Measurements from ENCODE around the gene OR6C70.
"Not testable (repeated sequence)": the region's sequence is repeated elsewhere in the genome, so short reads cannot be mapped to it uniquely, and the experiment has no call there.

The OR6C70 gene

DNA sequence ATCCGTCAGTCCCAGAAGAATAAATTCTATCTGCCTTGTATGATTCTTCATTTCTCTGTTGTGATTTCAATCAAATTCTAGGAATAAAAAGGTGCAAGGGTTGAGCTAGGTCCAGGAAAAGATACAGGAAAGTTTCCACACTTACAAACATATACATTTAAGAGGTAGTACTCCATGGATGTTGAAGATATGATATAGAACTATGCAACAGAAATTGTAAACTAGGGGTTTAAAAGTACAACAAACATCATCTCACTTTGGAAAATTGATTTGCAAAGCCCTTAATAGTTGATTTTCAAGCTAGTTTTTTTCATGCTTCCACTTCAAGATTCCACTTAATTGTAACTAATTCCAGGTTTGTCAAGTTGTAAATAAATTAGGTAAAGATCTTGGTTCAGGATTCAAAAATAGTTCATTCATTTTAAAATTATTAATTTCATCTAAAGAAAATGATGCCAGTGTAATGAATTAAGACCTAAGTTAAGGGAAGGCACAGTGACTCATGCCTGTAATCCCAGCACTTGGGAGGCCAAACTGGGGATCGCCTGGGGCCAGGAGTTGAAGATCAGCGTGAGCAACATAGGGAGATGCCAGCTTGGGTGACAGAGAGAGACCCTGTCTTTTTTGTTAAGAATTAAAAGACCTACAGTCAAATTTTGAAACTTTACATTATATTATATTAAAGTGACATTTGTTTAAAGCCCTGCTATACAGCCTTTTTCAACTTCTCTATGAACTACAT lies at the start of gene OR6C70:
Gene OR6C70 (minus strand): TSS at position 51 of the 742 bp plus-strand sequence. CDS start 0 bp downstream, at position 51.
- DNase-seq = no peak

DNA sequence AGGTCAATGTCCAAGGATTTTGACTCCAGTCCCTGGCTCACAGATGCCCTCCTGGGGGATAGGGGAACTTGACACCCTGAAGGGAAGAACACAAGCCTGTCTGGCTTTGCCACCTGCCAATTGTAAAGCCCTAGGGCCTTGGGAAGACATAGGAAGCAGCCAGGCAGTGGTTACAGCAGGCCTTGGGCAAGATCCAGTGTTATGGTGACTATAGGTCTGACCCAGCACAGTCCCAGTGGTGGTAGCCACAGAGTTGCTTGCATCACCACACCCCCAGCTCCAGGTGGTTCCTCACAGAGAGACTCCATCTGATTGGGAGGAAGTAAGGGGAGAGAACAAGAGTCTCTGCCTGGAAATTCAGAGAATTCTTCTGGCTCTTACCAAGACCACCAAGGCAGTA lies 46.5 kb upstream of the OR6C70 start:
- DNase-seq = no peak

DNA sequence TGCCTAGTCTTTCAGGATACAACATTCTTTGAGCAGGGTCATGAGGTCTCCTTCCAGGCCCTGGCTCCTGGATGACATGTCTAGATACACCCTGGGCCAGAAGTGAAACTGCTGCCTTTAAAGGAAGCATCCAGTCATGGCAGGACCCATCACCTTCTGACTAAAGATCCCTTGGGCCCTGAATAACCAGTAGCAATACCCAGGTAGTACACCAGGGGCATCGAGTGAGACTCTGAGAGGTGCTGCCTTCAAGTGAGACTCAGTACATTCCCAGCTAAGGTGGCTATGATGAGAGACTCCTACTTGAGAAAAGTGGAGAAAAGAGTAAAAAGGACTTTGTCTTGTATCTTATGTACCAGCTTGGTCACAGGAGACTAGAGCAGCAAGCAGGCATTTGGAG lies 45.8 kb upstream of the OR6C70 start:
- no peak for DNase-seq

GRCh38 chr12:55501601-55502000 lies 31.7 kb upstream of the OR6C70 start:
- DNase-seq = no peak

DNA sequence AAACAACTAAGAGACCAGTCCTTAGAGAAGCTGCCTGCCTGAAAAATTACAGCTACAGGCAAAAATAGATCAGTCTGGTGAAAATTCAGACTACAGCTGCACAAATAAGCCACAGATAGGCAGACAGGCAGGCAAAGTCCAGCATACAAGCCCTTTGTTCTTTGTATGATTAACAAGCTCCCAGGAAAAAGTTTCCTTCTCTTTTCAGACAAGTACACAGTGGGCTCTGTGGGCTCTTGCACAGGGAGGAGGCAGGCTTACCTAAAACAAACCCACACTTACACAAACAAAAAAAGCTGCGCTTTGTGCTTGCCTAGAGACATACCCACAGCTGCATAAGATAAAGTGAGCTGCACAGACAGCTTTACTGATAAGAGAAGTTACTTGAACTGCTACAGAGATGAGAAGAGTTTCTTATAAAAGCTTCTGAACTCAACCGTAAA lies 29.9 kb upstream of the OR6C70 start:
- DNase-seq = no peak

DNA sequence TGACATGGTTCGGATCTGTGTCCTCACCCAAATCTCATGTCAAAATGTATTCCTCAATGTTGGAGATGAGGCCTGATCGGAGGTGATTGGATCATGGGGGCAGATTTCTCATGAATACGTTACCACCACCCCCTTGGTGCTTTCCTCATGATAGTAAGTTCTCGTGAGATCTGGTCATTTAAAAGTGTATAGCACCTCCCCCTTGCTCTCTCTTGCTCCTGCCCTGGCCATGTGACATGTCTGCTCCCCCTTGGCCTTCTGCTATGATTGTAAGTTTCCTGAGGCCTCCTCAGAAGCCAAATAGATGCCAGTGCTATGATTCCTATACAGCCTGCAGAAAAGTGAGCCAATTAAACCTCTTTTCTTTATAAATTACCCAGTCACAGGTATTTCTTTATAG lies 29.3 kb upstream of the OR6C70 start:
- DNase-seq = no peak

- DNase-seq = no peak
Measured at GRCh38 chr12:55495490-55495889, 25.6 kb upstream of the OR6C70 start.

DNA sequence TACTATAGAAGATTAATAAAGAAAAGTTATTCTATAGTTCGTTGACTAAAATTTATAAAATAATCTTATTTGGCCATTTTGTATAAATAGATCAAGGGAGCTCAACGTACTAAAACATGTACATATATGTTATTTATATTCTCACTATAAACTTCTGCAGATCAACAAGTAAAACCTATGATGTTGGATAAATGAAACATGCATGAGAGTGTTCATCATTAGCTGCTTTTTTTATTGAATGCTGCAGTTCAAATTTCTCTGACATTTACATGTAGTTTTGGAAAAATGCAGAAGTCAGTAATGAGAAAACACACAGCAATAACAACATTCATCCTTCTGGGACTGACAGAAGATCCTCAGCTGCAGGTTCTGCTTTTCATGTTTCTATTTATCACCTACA lies 22.1 kb upstream of the OR6C70 start, which contains the start of gene OR6C68:
Gene OR6C68 (plus strand): TSS at position 301 of the 400 bp plus-strand sequence. CDS start 0 bp downstream, at position 301.
- DNase-seq = no peak

DNA sequence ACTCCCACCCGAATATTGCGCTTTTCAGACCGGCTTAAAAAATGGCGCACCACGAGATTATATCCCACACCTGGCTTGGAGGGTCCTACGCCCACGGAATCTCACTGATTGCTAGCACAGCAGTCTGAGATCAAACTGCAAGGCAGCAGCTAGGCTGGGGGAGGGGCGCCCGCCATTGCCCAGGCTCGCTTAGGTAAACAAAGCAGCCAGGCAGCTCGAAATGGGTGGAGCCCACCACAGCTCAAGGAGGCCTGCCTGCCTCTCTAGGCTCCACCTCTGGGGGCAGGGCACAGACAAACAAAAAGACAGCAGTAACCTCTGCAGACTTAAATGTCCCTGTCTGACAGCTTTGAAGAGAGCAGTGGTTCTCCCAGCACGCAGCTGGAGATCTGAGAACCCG lies 14.3 kb upstream of the OR6C70 start:
- not testable (repeated sequence) for DNase-seq

DNA sequence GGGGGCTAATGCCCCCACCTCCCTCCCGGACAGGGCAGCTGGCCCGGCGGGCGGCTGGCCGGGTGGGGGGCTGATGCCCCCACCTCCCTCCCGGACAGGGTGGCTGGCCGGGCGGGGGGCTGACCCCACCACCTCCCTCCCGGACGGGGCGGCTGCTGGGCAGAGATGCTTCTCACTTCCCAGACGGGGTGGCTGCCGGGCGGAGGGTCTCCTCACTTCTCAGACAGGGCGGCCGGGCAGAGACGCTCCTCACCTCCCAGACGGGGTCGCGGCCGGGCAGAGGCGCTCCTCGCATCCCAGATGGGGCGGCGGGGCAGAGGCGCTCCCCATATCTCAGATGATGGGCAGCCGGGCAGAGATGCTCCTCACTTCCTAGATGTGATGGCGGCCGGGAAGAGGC lies 9.2 kb upstream of the OR6C70 start:
- DNase-seq = not testable (repeated sequence)

- DNase-seq = no peak
Measured at GRCh38 chr12:55472264-55472663, 2.3 kb upstream of the OR6C70 start.

DNA sequence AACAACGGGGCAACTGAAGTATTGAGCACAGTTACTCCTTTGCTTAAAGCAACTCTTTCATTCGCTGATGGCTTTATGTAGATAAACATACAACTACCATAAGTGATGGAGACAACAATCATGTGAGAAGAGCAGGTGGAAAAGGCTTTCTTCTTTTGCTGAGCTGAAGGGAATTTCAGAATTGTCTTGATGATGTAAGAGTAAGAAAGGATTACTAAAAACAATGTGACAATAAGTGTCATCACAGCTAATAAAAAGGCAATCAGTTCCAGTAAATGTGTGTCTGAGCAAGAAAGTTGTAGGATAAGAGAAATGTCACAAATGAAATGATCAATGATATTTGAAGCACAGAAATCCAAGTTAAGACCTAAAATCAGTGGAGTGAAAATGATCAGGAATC lies 647 bp downstream of the OR6C70 start:
- no peak for DNase-seq

DNA sequence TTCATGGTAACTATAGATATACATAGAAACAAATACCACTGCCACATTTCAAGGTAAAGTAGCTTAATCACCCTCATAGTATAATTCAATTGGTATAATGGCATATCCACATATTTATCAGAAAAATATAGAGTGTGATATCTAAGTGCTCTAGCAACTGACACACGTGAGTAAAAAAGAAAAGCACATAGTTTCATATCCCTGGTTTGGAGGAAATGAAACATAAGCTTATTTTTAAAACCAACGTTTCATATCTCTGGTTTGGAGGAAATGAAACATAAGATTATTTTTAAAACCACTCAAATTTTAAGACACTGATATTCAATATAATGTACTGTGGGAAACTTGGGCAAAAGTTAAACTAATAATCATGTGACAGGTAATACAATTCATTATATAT lies 2.1 kb downstream of the OR6C70 start:
- DNase-seq = no peak

GRCh38 chr12:55464926-55465325 lies 5.0 kb downstream of the OR6C70 start:
- not testable (repeated sequence) for DNase-seq

DNA sequence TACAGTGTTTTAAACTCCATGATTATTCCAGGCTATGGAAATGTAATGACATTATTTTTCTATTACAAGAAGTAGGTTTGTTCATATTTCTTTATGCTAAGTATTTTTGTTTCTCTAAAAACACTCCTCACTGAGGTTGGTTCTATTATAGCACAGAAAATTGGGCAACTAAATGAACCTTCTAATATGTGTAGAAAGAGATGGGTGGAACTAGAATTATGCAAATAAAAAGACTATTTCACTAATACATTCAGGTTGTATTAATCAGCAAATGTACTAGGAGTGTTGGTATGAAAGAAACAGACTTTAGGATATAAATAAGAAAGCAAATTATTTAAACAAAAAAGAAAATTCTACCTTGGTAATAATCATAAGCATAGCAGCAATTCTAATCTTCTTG lies 21.1 kb downstream of the OR6C70 start:
- no peak for DNase-seq

DNA sequence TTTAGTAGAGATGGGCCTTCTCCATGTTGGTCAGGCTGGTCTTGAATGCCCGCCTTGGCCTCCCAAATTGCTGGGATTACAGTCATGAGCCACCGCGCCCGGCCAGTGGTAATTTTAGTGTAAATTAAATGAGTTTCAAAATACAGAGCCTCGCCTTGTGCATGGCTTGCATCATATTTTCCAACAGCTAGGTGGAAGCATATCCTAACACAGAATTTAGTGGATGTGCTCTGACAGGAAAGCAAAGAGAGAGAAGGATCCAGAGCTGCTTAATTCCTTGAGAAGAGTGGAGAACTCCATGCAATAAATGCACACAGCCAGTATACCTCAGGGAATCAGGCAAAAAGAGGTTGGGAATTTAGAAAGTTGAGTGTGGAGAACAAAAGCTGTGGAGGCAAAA lies 23.6 kb downstream of the OR6C70 start:
- no peak for DNase-seq

- DNase-seq = no peak
Measured at GRCh38 chr12:55445357-55445756, 24.6 kb downstream of the OR6C70 start.

DNA sequence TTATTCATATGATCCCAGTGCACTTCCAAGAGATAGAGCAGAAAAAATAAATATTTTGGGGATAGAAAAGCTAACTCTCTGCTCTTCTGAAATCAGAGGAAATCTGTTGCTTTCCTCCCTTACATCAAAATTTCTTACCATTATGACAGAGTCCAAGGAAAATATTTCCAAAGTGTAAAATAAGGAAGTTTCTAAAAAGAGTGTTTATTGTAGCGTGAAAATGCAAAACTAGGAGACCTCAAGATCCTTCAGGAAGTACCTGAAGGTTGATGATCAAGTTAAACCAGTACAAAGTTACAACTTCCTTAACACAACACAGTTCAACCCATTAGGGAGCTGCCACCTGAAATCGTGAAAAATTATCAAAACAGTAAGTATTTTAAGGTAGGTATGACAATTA lies 26.2 kb downstream of the OR6C70 start, which contains the start of gene OR6C2:
Gene OR6C2 (plus strand): TSS at position 301 of the 400 bp plus-strand sequence. CDS start 8,138 bp downstream, outside the sequence.
- DNase-seq = no peak

- DNase-seq = not testable (repeated sequence)
Measured at GRCh38 chr12:55441233-55441632, 28.7 kb downstream of the OR6C70 start.

DNA sequence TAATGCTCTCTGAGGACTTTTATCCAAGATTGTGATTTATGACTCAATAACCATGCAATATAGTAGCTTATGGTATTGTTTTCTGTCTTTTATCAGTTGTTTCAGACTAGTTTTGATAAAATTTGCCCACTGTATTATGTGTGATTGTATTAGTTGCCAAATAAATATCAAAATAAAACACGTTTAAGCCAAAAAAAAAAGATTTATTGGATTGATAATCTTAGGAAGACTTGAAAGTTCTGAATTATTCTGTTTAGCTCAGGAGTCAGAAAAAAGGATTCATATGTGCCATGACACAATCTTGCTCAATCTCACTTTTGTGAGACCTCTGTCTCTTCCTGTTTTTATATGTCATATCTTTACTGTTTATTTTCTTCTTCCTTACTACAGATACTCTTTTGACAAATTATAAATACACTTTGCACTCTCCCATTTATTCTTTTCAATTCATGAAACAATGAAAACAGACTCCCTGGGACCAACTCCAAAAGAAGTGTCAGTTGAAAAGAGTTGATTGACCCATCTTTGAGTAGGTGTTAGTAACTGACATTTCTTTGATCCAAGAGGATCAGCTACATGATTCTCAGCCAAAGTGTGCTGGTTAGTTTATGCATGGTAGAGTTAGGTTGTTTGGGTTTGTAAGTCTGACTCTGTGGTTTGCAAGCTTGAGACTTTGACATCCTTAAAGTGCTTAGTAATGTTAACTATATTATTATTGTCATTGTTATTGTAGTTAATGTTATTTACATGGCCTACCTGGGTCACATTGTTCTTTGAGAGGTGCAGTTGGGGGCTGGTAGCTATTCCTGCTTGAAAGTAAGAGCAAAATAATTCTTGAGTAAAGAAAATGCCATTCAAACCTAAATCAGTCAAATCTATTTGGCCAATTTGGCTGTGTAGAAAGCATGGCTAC lies 41.4 kb downstream of the OR6C70 start:
- DNase-seq = no peak

GRCh38 chr12:55425954-55426353 lies 44.0 kb downstream of the OR6C70 start, which contains the start of gene OR6C76:
Gene OR6C76 (plus strand): TSS chr12:55426254. CDS start chr12:55426254, 0 bp downstream.
- DNase-seq = no peak

GRCh38 chr12:55420307-55420962 lies 49.5 kb downstream of the OR6C70 start:
- no peak for DNase-seq
